Naive thymus-derived CD4-positive, alpha-beta T cell (primary cell): ENCODE results near the gene DNAH3. TPM values are rescaled to one million over a fixed set of nuclear protein-coding genes. Genes with fewer than 3 reads are reported as not detected.
"Not testable (repeated sequence)": the region's sequence is repeated elsewhere in the genome, so short reads cannot be mapped to it uniquely, and the experiment has no call there.

Source experiments
- ATAC-seq: fragments of 150-1000 bp; cut with Tn5 transposase; 2 replicates; pipeline ENCODE4 v1.10.0; 2021; ENCODE audit warnings: mild to moderate bottlenecking, moderate library complexity
- CTCF ChIA-PET: fragments of 350-600 bp; sonication (Branson Sonifier 250); formaldehyde crosslinking; loops from one replicate; lab custom pipeline; 2021; ENCODE audit warnings: antibody characterized with exemption; lab: Charles Lee
- POLR2A ChIA-PET: fragments of 350-600 bp; sonication (Branson Sonifier 250); formaldehyde crosslinking; loops from one replicate; lab custom pipeline; 2021; ENCODE audit warnings: antibody characterized with exemption, inconsistent platforms; lab: Charles Lee
- DNase-seq, 9 donors: peaks; one replicate each; pipeline versions ENCODE4 v3.0.0 to v3.0.0-alpha.2; 2020 to 2022; ENCODE audit warnings: mixed read lengths in 1 of 9
- H3K27ac ChIP-seq: one replicate; pipeline ENCODE4 v1.7.0; 2013; ENCODE audit warnings: mild to moderate bottlenecking, low read depth, low read length, moderate library complexity
- H3K27me3 ChIP-seq, 2 donors: one replicate each; pipeline ENCODE4 v1.7.0; 2013; ENCODE audit warnings: low read length in 2 of 2, mild to moderate bottlenecking in 2 of 2, moderate library complexity in 2 of 2; ENCODE audit not compliant: control insufficient read depth in 2 of 2, insufficient read depth in 2 of 2
- H3K36me3 ChIP-seq, 3 experiments: 1 replicate in 2 of 3; 2 replicates in 1 of 3; pipeline ENCODE4 v1.7.0; 2013; ENCODE audit warnings: low read length in 3 of 3, mild to moderate bottlenecking in 3 of 3, moderate library complexity in 1 of 3; ENCODE audit not compliant: insufficient read depth in 3 of 3, control insufficient read depth in 2 of 3
- H3K4me1 ChIP-seq, 2 donors: one replicate each; pipeline ENCODE4 v1.7.0; 2013; ENCODE audit warnings: low read length in 2 of 2, mild to moderate bottlenecking in 2 of 2, moderate library complexity in 1 of 2; ENCODE audit not compliant: control insufficient read depth in 2 of 2, insufficient read depth in 2 of 2
- H3K4me3 ChIP-seq: 2 replicates; pipeline ENCODE4 v1.7.0; 2013; ENCODE audit warnings: mild to moderate bottlenecking, low read length
- H3K9me3 ChIP-seq, 3 experiments: 1 replicate in 2 of 3; 2 replicates in 1 of 3; pipeline ENCODE4 v1.7.0; 2013; ENCODE audit warnings: low read length in 3 of 3; ENCODE audit not compliant: control insufficient read depth in 2 of 3
- H3K27ac Mint-ChIP-seq, 9 donors: one replicate each; pipeline ENCODE4 v1.8.0; 2020 to 2022; ENCODE audit warnings: mixed read lengths in 9 of 9, mild to moderate bottlenecking in 8 of 9, moderate library complexity in 5 of 9, inconsistent platforms in 2 of 9
- H3K27me3 Mint-ChIP-seq, 5 donors: one replicate each; pipeline ENCODE4 v1.8.0; 2021 to 2022; ENCODE audit warnings: mixed read lengths in 5 of 5, mild to moderate bottlenecking in 1 of 5
- H3K36me3 Mint-ChIP-seq, 5 donors: one replicate each; pipeline ENCODE4 v1.8.0; 2020 to 2022; ENCODE audit warnings: mixed read lengths in 5 of 5, mild to moderate bottlenecking in 3 of 5, inconsistent platforms in 1 of 5
- H3K4me1 Mint-ChIP-seq, 7 donors: one replicate each; pipeline ENCODE4 v1.8.0; 2020 to 2022; ENCODE audit warnings: mixed read lengths in 7 of 7, mild to moderate bottlenecking in 3 of 7, inconsistent platforms in 1 of 7
- H3K4me3 Mint-ChIP-seq, 10 donors: one replicate each; pipeline ENCODE4 v1.8.0; 2020 to 2022; ENCODE audit warnings: mild to moderate bottlenecking in 10 of 10, mixed read lengths in 10 of 10, moderate library complexity in 6 of 10, inconsistent platforms in 2 of 10
- H3K9me3 Mint-ChIP-seq, 11 donors: one replicate each; pipeline ENCODE4 v1.8.0; 2020 to 2022; ENCODE audit warnings: mixed read lengths in 11 of 11, mild to moderate bottlenecking in 4 of 11, inconsistent platforms in 1 of 11, moderate library complexity in 1 of 11
- intact Hi-C, 2 donors: fragments of 100-400 bp; cut with micrococcal nuclease; formaldehyde crosslinking; loops; one replicate each; pipeline ENCODE4 v1.15.1; 2023
- polyA plus RNA-seq, 2 donors: library from polyadenylated mRNA; unstranded; fragments of 300-500 nt; fragmentation: Illumina TruSeq; gene quantifications; one replicate each; pipeline ENCODE4 v1.2.3, GENCODE V29; 2021
- total RNA-seq, 6 experiments: library from RNA in 5 of 6; stranded (reverse) in 5 of 6; gene quantifications; 1 replicate in 5 of 6; 2 replicates in 1 of 6; pipeline ENCODE4 v1.2.3 and lab custom pipeline; 2021 to 2026

DNAH3 gene
- total and polyA plus RNA-seq, 7 experiments from 2014 or later, result not detected

- POLR2A ChIA-PET, H3K4me3 ChIP-seq, H3K36me3 ChIP-seq, H3K27me3 ChIP-seq, H3K9me3 ChIP-seq, H3K27ac Mint-ChIP-seq, DNase-seq, CTCF ChIA-PET, H3K4me1 ChIP-seq, H3K27ac ChIP-seq, ATAC-seq, intact Hi-C loops, H3K4me1 Mint-ChIP-seq, H3K4me3 Mint-ChIP-seq, H3K36me3 Mint-ChIP-seq: not testable (repeated sequence)
- Mint-ChIP-seq H3K9me3 (peaks cover 0 to 37% (median 6%) of the 10 kb centered on the region in 11 donors), H3K27me3 (peaks cover 20 to 60% (median 33%) of the 10 kb centered on the region in 5 donors)
Measured at GRCh38 chr16:21094719-21095118, 55.9 kb downstream of the DNAH3 start.

- Mint-ChIP-seq H3K9me3 (peaks cover 0 to 44% (median 11%) of the 10 kb centered on the region in 11 donors), H3K27ac (no peak overlapping the region), H3K36me3 (peaks cover 0 to 5% (median 0%) of the 10 kb centered on the region in 5 donors), H3K27me3 (peaks cover 12 to 64% (median 31%) of the 10 kb centered on the region in 5 donors), H3K4me3 (no peak overlapping the region), H3K4me1 (no peaks in the 10 kb centered on the region)
- no peak for ATAC-seq
- ChIA-PET CTCF (no interaction called here), POLR2A (no interaction called here)
- Histone ChIP-seq H3K27me3 (peaks cover 0 to 3% of the 10 kb centered on the region in 2 donors), H3K4me3 (no peak overlapping the region), H3K36me3 (no peaks in the 10 kb centered on the region), H3K4me1 (no peaks in the 10 kb centered on the region), H3K9me3 (no peaks in the 10 kb centered on the region), H3K27ac (no peak overlapping the region)
- intact Hi-C loops, result no loop called here
- DNase-seq, result no peak
Measured at GRCh38 chr16:21092951-21093350, 57.7 kb downstream of the DNAH3 start.

DNA sequence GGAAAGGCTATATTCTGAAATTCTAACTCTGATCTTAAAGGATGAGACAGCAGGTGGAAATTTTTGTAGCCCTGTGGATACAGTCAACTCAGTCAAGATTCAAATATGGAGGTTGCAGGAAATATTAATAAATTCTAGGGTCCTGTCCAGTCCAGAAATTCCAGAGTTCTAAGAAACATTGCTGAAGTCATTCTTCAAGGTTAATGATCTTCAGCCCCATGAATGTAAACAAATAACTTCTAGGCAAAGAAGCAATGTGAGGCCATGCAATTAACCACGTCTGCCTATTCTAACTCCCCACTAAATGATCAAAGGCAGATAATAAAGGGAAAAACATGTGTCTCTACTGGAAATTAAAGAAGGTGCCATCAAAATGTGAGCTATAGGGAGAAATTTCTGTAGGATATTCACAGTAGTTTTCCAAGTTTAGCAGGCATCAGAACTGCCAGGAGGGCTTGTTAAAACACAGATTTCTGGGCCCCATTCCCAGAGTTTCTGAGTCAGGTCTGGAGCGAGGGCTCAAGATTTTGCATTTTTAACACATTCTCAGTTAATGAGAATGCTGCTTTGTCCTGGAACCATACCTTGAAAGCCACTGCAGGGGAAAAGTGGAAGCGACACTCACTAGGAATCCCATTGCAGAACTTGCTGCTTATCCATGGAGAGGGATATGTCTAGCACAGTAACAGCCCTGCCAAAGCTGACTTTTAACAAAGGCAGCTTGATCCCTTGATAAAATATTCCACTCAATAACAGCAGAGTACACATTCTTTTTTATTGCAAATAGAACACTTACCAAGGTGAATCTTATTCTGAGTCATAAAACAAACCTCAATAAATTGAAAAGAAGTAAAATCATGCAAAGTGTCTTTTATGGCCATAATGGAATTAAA, 61.8 kb downstream of the DNAH3 start:
- Histone ChIP-seq H3K36me3 (no peaks in the 10 kb centered on the region), H3K27ac (no peak overlapping the region), H3K4me1 (no peaks in the 10 kb centered on the region), H3K9me3 (no peaks in the 10 kb centered on the region), H3K27me3 (peaks cover 0 to 3% of the 10 kb centered on the region in 2 donors), H3K4me3 (no peak overlapping the region)
- H3K27me3 Mint-ChIP-seq, result peaks cover 4 to 52% (median 24%) of the 10 kb centered on the region in 5 donors
- peaks cover 0 to 5% (median 0%) of the 10 kb centered on the region in 5 donors for H3K36me3 Mint-ChIP-seq
- intact Hi-C loops, result no loop called here
- POLR2A ChIA-PET, result no interaction called here
- H3K27ac Mint-ChIP-seq, result no peak overlapping the region
- peaks cover 0 to 34% (median 7%) of the 10 kb centered on the region in 11 donors for H3K9me3 Mint-ChIP-seq
- CTCF ChIA-PET, result interaction anchor here (0.6 kb wide), 1 partner anchor 239 kb away, joined by 3 read pairs; no protein-coding TSS in a partner anchor
- H3K4me3 Mint-ChIP-seq, result no peak overlapping the region
- DNase-seq (no peak), ATAC-seq (no peak)
- peaks cover 0 to 1% (median 0%) of the 10 kb centered on the region in 7 donors for H3K4me1 Mint-ChIP-seq

DNA sequence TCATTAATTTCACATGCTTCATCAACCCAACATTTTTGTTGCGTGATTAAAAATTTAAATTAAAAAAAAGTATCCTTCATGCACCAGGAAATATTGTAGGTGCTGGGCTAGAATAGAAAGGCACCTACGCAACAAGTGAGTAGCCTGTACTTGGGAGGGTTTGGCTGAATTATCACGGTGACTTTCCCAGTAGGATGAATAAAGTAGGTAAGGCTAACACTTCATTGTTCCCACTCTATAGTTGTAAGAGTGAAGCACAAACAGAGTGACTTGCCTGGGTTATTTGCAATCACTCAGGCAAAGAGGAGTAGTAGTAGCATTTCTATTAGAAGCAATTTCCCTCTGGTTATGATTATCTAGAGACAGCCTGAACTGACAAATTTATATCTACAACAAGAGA, 62.5 kb downstream of the DNAH3 start:
- Histone ChIP-seq H3K36me3 (no peaks in the 10 kb centered on the region), H3K9me3 (no peaks in the 10 kb centered on the region), H3K27ac (no peak overlapping the region), H3K4me1 (no peaks in the 10 kb centered on the region), H3K27me3 (peaks cover 0 to 3% of the 10 kb centered on the region in 2 donors), H3K4me3 (no peak overlapping the region)
- POLR2A ChIA-PET, result no interaction called here
- no peak for DNase-seq
- ATAC-seq, result no peak
- intact Hi-C loops, result no loop called here
- CTCF ChIA-PET, result no interaction called here
- H3K4me1 Mint-ChIP-seq, result peaks cover 0 to 6% (median 0%) of the 10 kb centered on the region in 7 donors
- H3K27me3 Mint-ChIP-seq, result peaks cover 4 to 48% (median 24%) of the 10 kb centered on the region in 5 donors
- H3K27ac Mint-ChIP-seq, result no peak overlapping the region
- H3K36me3 Mint-ChIP-seq, result peaks cover 0 to 5% (median 0%) of the 10 kb centered on the region in 5 donors
- peaks cover 0 to 27% (median 5%) of the 10 kb centered on the region in 11 donors for H3K9me3 Mint-ChIP-seq
- H3K4me3 Mint-ChIP-seq, result no peak overlapping the region

DNA sequence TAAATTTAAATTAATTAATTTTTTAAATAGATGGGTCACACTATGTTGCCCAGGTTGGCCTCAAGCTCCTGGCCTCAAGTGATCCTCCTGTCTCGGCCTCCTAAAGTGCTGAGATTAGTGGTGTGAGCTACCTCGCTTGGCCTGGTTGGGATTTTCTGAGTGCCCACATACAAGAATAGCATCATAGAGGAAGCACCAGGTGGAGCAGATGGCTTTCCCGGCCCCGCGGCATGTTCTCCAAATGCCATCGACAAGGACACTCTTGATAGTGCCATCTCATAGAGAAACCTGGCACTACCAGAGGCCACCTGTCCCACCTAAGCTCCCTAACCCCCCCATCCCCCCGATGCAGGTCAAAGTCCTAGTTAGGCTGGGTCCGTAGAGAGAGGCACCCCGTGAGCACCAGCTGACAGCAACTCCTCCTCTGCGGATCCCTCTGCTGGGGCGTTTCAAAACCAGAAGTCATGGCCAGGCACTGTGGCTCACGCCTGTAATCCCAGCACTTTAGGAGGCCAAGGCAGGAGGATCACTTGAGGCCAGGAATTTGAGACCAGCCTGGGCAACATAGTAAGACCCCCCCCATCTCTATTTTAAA, 65.9 kb downstream of the DNAH3 start:
- ChIA-PET POLR2A (no interaction called here), CTCF (interaction anchor here (1.4 to 3.5 kb wide), 2 partner anchors 231 to 235 kb away, joined by 3 to 23 read pairs; no protein-coding TSS in a partner anchor)
- Mint-ChIP-seq H3K9me3 (peaks cover 0 to 6% (median 4%) of the 10 kb centered on the region in 11 donors), H3K27ac (no peak overlapping the region), H3K36me3 (peaks cover 0 to 5% (median 0%) of the 10 kb centered on the region in 5 donors), H3K27me3 (peaks cover 0 to 27% (median 7%) of the 10 kb centered on the region in 5 donors), H3K4me3 (no peak overlapping the region), H3K4me1 (peaks cover 0 to 6% (median 0%) of the 10 kb centered on the region in 7 donors)
- intact Hi-C loops, result loop anchor here (1.0 to 5.0 kb wide), 4 partner anchors 182 to 310 kb away; partner anchors contain the start of genes DCUN1D3 (in 1 of the 2) and LYRM1 (in 1 of the 2)
- no peaks in the 10 kb centered on the region for H3K27me3 ChIP-seq
- DNase-seq, result no peak
- H3K4me3 ChIP-seq, result no peak overlapping the region
- no peaks in the 10 kb centered on the region for H3K36me3 ChIP-seq
- no peaks in the 10 kb centered on the region for H3K4me1 ChIP-seq
- H3K27ac ChIP-seq, result no peak overlapping the region
- H3K9me3 ChIP-seq, result no peaks in the 10 kb centered on the region
- ATAC-seq, result no peak

DNA sequence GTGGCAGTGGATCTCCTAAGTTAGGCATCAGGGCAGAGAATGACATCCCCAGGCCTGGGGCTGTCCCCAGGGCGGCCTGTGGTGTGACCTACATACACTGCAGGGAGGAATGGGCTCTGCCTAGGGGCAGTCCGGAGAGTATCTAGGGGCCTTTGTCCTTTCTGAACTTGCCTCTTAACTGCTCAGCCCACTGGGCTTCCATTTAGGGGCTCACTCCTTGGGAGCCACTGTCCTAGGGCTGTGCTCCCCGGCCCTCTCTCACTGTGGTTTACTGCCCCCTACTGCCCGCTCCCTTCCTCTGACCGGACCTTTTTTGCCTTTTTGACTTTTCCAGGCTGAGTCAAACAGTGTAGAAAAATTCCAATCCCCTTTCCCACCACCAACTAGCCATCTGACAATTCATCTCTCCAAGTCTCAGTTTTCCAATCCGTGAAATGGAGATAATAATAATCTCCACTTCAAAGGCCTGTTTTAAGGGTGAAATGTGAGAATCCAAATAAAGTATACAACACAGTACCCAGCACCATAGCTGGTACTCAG, 66.8 kb downstream of the DNAH3 start:
- H3K4me1 ChIP-seq, result no peaks in the 10 kb centered on the region
- DNase-seq, result peak in 8 of 9 donors; percentile 12 to 60 (median 33)
- H3K4me3 ChIP-seq, result no peak overlapping the region
- no peak overlapping the region for H3K27ac ChIP-seq
- Mint-ChIP-seq H3K4me1 (peaks cover 0 to 6% (median 0%) of the 10 kb centered on the region in 7 donors), H3K27me3 (peaks cover 0 to 20% (median 0%) of the 10 kb centered on the region in 5 donors), H3K36me3 (no peaks in the 10 kb centered on the region), H3K4me3 (no peak overlapping the region), H3K9me3 (peaks cover 0 to under 1% (median 0%) of the 10 kb centered on the region in 11 donors), H3K27ac (no peak overlapping the region)
- CTCF ChIA-PET, result interaction anchor here (1.4 to 3.5 kb wide), 2 partner anchors 230 to 234 kb away, joined by 3 to 23 read pairs; no protein-coding TSS in a partner anchor
- no peaks in the 10 kb centered on the region for H3K9me3 ChIP-seq
- ATAC-seq, result peak; percentile 78
- H3K36me3 ChIP-seq, result no peaks in the 10 kb centered on the region
- POLR2A ChIA-PET, result no interaction called here
- intact Hi-C loops, result loop anchor here (1.0 to 5.0 kb wide), 5 partner anchors 181 to 309 kb away; partner anchors contain the start of genes DCUN1D3 (in 1 of the 2) and LYRM1 (in 1 of the 2)
- H3K27me3 ChIP-seq, result no peaks in the 10 kb centered on the region
